ENCODE results near the gene RBMX2. TPM values are rescaled to one million over a fixed set of nuclear protein-coding genes. Genes with fewer than 3 reads are reported as not detected.
"Not testable (repeated sequence)": the region's sequence is repeated elsewhere in the genome, so short reads cannot be mapped to it uniquely, and the experiment has no call there.

Gene RBMX2
- total and polyA plus RNA-seq, 2 experiments from 2014 or later, result 22.5 to 32.3 TPM

DNA sequence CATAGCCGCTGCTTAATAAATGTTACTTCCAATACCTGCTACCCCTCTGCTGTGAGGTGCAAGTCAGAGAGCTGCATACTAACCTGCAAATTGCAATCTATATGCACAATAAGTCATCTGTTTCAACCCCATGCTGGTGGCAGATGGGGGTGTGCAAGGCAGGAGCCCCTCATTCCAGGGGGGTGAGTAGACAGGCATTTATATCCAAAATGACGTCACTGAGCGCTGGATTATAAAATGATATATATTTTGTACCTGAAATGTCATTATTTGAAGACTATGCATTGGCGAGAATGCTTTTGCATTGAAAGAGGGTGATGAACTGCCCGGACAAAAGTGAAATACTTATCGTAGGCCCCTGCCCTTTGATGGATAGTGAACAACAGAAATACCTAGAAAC is 24.7 kb downstream of the RBMX2 start:
- no peak for DNase-seq (ENCODE audit: low read depth in 1 of 2, low spot score in 1 of 2)
- H3K36me3 ChIP-seq, result no peaks in the 10 kb centered on the region
- TF ChIP-seq, protein P1, sequence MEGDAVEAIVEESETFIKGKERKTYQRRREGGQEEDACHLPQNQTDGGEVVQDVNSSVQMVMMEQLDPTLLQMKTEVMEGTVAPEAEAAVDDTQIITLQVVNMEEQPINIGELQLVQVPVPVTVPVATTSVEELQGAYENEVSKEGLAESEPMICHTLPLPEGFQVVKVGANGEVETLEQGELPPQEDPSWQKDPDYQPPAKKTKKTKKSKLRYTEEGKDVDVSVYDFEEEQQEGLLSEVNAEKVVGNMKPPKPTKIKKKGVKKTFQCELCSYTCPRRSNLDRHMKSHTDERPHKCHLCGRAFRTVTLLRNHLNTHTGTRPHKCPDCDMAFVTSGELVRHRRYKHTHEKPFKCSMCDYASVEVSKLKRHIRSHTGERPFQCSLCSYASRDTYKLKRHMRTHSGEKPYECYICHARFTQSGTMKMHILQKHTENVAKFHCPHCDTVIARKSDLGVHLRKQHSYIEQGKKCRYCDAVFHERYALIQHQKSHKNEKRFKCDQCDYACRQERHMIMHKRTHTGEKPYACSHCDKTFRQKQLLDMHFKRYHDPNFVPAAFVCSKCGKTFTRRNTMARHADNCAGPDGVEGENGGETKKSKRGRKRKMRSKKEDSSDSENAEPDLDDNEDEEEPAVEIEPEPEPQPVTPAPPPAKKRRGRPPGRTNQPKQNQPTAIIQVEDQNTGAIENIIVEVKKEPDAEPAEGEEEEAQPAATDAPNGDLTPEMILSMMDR (IDR thresholded peaks at IDR 0.05; ENCODE audit: low read depth, low read length), result no peak

DNA sequence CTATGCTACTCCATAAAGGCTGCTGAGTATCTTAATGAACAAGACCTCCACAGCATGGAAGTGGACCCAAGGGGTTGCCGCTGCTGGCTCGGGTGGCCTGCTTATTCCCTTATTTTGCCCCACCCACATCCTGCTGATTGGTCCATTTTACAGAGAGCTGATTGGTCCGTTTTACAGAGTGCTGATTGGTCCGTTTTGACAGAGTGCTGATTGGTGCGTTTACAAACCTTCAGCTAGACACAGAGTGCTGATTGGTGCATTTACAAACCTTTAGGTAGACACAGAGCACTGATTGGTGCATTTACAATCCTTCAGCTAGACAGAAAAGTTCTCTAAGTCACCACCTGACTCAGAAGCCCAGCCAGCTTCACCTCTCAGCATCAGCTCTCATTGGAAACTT is 27.4 kb downstream of the RBMX2 start:
- not testable (repeated sequence) for H3K9me3 ChIP-seq (ENCODE audit: low read depth); H3K4me1 ChIP-seq (ENCODE audit: low read depth); H3K36me3 ChIP-seq; H3K27ac ChIP-seq; H3K4me3 ChIP-seq; H3K27me3 ChIP-seq; DNase-seq (ENCODE audit: low read depth in 1 of 2, low spot score in 1 of 2)

More for the DNA sequence above, 24.7 kb downstream of the RBMX2 start:
- no peaks in the 10 kb centered on the region for H3K9me3 ChIP-seq (ENCODE audit: low read depth)
- H3K27ac ChIP-seq, result no peak overlapping the region
- no peak overlapping the region for H3K4me3 ChIP-seq
- no peaks in the 10 kb centered on the region for H3K27me3 ChIP-seq
- no peaks in the 10 kb centered on the region for H3K4me1 ChIP-seq (ENCODE audit: low read depth)

DNA sequence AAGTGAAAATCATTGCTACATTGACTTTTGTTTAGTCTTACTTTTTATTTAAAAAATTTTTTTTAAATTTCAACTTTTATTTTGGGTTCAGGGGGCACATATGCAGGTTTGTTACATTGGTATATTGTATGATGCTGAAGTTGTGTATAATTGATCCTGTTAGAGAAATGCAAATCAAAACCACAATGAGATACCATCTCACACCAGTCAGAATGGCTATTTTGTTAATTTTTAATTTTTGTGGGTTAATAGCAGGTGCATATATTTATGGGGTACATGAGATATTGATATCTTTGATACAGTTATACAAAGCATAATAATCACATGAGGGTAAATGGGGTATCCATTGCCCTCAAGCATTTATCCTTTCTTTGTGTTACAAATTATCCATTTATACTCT is 34.1 kb downstream of the RBMX2 start:
- DNase-seq (ENCODE audit: low read depth in 1 of 2, low spot score in 1 of 2), result no peak
- Histone ChIP-seq H3K36me3 (no peaks in the 10 kb centered on the region), H3K27me3 (no peaks in the 10 kb centered on the region), H3K9me3 (ENCODE audit: low read depth) (no peaks in the 10 kb centered on the region), H3K4me1 (ENCODE audit: low read depth) (no peaks in the 10 kb centered on the region), H3K27ac (no peak overlapping the region), H3K4me3 (no peak overlapping the region)
- TF ChIP-seq, protein P1 (IDR thresholded peaks at IDR 0.05; ENCODE audit: low read depth, low read length), result no peak

DNA sequence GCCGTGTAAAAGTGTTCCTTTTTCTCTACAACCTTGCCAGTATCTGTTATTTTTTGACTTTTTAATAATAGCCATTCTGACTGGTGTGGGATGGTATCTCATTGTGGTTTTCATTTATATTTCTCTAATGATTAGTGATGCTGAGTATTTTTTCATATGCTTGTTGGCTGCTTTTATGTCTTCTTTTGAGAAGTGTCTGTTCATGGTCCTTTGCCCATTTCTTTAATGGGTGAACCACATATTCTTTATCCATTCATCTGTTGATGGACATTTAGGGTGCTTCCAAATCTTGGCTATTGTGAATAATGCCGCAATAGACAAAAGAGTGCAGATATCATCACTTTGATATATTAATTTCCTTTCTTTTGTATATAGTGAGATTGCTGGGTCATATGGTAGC is 36.2 kb downstream of the RBMX2 start:
- H3K4me3 ChIP-seq; H3K27me3 ChIP-seq; DNase-seq (ENCODE audit: low read depth in 1 of 2, low spot score in 1 of 2); H3K27ac ChIP-seq; H3K4me1 ChIP-seq (ENCODE audit: low read depth); H3K36me3 ChIP-seq; H3K9me3 ChIP-seq (ENCODE audit: low read depth): not testable (repeated sequence)

DNA sequence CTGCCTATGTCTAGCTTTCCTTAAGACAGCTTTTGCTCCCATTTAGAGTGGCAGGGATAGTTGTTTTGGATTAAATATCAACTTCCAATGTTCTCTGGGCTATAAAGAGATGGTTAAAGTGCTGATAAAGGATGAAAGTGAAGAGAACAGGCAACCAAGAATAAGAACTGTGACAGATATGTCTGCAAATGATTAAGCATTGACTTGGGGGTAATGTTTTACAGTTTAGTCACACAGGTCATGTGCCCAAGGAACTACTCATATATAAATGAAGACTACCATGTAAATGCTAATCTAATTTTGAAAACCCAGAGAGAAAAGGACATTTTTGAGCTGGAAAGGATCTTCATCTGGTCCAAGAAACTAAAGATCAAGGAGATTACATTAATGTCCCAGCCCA is 42.1 kb downstream of the RBMX2 start:
- no peaks in the 10 kb centered on the region for H3K9me3 ChIP-seq (ENCODE audit: low read depth)
- no peak overlapping the region for H3K4me3 ChIP-seq
- no peak overlapping the region for H3K27ac ChIP-seq
- no peaks in the 10 kb centered on the region for H3K36me3 ChIP-seq
- H3K4me1 ChIP-seq (ENCODE audit: low read depth), result no peaks in the 10 kb centered on the region
- TF ChIP-seq, protein P1 (IDR thresholded peaks at IDR 0.05; ENCODE audit: low read depth, low read length), result no peak
- no peak for DNase-seq (ENCODE audit: low read depth in 1 of 2, low spot score in 1 of 2)
- no peaks in the 10 kb centered on the region for H3K27me3 ChIP-seq

DNA sequence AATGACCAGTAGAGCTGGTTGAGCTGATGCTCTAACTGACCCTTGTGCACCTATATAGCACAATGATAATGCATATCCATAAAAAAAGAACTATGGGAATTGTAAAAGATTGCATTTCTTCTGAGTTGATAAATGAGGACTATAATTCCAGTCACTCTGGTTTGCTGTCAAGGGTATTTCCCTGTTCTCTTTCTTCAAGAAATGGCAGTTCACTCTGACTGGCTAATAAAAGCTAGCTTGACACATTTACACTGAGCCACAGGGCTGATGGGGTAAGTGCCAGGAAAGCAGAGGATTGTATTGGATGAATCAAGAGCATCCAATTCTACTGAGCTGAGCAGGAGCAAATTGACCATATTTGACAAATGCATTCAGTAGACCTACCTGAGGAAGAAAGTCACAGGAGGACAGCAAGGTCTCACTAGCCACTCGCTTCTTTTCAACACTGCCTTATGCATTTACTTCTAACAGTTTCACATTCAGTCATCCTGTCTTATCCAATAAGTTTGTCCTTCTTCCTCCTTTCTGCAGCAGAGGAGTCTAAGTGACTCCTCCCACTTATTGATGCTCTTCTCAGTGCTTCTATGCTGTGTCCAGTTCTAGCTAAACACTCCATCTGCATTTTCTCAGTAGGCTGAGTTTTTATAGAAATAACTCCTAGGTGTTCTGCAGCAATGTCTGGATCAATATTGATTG is 43.0 kb downstream of the RBMX2 start:
- H3K4me1 ChIP-seq (ENCODE audit: low read depth), result no peaks in the 10 kb centered on the region
- TF ChIP-seq, protein P1 (IDR thresholded peaks at IDR 0.05; ENCODE audit: low read depth, low read length), result no peak
- H3K36me3 ChIP-seq, result no peaks in the 10 kb centered on the region
- H3K4me3 ChIP-seq, result no peak overlapping the region
- no peaks in the 10 kb centered on the region for H3K9me3 ChIP-seq (ENCODE audit: low read depth)
- no peak for DNase-seq (ENCODE audit: low read depth in 1 of 2, low spot score in 1 of 2)
- no peak overlapping the region for H3K27ac ChIP-seq
- H3K27me3 ChIP-seq, result no peaks in the 10 kb centered on the region
